Activated CD8-positive, alpha-beta memory T cell treated with anti-CD3 and anti-CD28 coated beads, Interleukin-2, amount 50 U/mL, for 24 hours (primary cell): Measurements from ENCODE around the gene SLC7A6OS.

Source experiments
- DNase-seq: peaks from one replicate; pipeline ENCODE4 v3.0.0-alpha.2; 2020; ENCODE audit errors: extremely low read depth

Gene SLC7A6OS

GRCh38 chr16:68279726-68280558, 30.8 kb downstream of the SLC7A6OS start:
- no peak for DNase-seq

GRCh38 chr16:68276223-68276622, 34.5 kb downstream of the SLC7A6OS start:
- no peak for DNase-seq

- DNase-seq: no peak
These were observed 35.0 kb downstream of the SLC7A6OS start for GRCh38 chr16:68275611-68276191.

GRCh38 chr16:68274441-68274840, 36.3 kb downstream of the SLC7A6OS start:
- DNase-seq: no peak

GRCh38 chr16:68273896-68274295, 36.9 kb downstream of the SLC7A6OS start:
- DNase-seq: no peak

GRCh38 chr16:68273459-68273858, 37.3 kb downstream of the SLC7A6OS start:
- no peak for DNase-seq

- no peak for DNase-seq
These were observed 38.1 kb downstream of the SLC7A6OS start for GRCh38 chr16:68272507-68273209.

GRCh38 chr16:68270353-68270752, 40.4 kb downstream of the SLC7A6OS start:
- no peak for DNase-seq

GRCh38 chr16:68269793-68270192, 41.0 kb downstream of the SLC7A6OS start:
- DNase-seq: no peak

- DNase-seq: no peak
These were observed 42.9 kb downstream of the SLC7A6OS start for GRCh38 chr16:68267612-68268405.

- DNase-seq: no peak
These were observed 45.4 kb downstream of the SLC7A6OS start for GRCh38 chr16:68265078-68265920.

GRCh38 chr16:68264128-68265077, 46.3 kb downstream of the SLC7A6OS start, which contains the start of gene SLC7A6:
Gene SLC7A6, plus strand, starts transcription at chr16:68264526. Its CDS starts 10,201 bp downstream, at chr16:68274727.
- peak; percentile 46 for DNase-seq

- DNase-seq: no peak
These were observed 47.1 kb downstream of the SLC7A6OS start for GRCh38 chr16:68263559-68264127.

GRCh38 chr16:68259007-68259825, 51.5 kb downstream of the SLC7A6OS start:
- no peak for DNase-seq

GRCh38 chr16:68257906-68258800, 52.6 kb downstream of the SLC7A6OS start:
- no peak for DNase-seq

- no peak for DNase-seq
These were observed 53.4 kb downstream of the SLC7A6OS start for GRCh38 chr16:68257251-68257905.

- no peak for DNase-seq
These were observed 55.0 kb downstream of the SLC7A6OS start for GRCh38 chr16:68255712-68256111.
